PC-3 (cell line): Measurements from ENCODE around the gene HNRNPH1.

ENCODE experiments used
- EZH2 ChIP-seq: fragments of 300-600 bp; sonication (generic); IDR thresholded peaks from one replicate; pipeline ENCODE4 v1.6.1; 2017; ENCODE audit warnings: antibody characterized with exemption, mild to moderate bottlenecking, low read length; ENCODE audit not compliant: unreplicated experiment
- TF ChIP-seq, protein P1 (sequence below): fragments of 300-600 bp; sonication (generic); conservative IDR thresholded peaks from 2 replicates; pipeline ENCODE4 v1.5.1; 2017; ENCODE audit warnings: antibody characterized with exemption, low read depth, mild to moderate bottlenecking, low read length

DNA sequence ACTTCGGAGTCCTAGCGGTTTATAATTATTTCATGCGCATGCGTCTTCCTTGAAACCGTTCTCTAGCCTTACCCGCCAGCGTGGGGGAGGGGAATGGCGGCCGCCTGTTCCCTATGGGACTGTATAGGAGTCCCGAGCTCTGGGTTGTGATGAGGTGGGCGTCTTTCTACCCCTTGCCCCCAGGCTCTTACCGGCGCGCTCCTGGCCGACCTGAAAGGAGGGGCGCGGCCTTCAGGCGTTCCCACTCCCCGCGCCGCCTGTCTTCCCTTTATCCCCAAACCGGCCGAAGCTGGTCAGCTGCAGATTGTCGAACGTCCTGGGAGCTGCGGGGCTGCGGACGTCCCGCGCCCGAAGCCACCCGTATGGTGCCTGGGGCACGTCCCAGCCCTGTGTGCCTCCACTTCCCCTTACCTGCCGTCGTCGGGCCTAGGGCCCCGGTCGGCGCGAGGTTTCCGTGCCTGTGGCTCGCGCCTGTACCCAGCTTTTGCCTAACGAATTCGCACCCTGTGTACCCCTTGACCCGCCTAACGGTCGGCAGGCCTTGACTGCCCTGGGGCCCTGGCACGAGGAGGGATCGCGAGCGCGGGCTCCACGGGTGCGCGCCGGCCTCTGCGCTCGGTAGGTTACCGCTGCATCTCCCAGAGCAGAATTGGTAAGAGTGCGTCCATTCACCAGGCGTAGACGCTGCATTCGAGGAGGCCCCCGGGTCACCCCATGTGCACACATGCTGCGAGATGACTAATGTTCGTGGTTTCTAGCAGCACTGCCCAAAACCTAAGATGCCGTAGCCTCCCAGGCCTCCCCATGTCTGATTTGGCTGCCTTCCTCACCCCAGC, 653 bp upstream of the HNRNPH1 start:
- TF ChIP-seq, protein P1, sequence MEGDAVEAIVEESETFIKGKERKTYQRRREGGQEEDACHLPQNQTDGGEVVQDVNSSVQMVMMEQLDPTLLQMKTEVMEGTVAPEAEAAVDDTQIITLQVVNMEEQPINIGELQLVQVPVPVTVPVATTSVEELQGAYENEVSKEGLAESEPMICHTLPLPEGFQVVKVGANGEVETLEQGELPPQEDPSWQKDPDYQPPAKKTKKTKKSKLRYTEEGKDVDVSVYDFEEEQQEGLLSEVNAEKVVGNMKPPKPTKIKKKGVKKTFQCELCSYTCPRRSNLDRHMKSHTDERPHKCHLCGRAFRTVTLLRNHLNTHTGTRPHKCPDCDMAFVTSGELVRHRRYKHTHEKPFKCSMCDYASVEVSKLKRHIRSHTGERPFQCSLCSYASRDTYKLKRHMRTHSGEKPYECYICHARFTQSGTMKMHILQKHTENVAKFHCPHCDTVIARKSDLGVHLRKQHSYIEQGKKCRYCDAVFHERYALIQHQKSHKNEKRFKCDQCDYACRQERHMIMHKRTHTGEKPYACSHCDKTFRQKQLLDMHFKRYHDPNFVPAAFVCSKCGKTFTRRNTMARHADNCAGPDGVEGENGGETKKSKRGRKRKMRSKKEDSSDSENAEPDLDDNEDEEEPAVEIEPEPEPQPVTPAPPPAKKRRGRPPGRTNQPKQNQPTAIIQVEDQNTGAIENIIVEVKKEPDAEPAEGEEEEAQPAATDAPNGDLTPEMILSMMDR = no peak
- TF ChIP-seq EZH2 = no peak
